H9 (cell line): ENCODE results near the gene SYNE3. TPM values are rescaled to one million over a fixed set of nuclear protein-coding genes. Genes with fewer than 3 reads are reported as not detected.

Experiments
- DNase-seq: peaks from one replicate; pipeline ENCODE4 v3.0.0-alpha.2; 2017
- H2AFZ ChIP-seq: one replicate; pipeline ENCODE4 v1.6.1; 2013; ENCODE audit warnings: mild to moderate bottlenecking, low read length, control low read depth, moderate library complexity
- H2AK5ac ChIP-seq: 2 replicates; pipeline ENCODE4 v1.6.1; 2013; ENCODE audit warnings: low read length, control low read depth, mixed read lengths; ENCODE audit not compliant: insufficient read length
- H2BK120ac ChIP-seq: one replicate; pipeline ENCODE4 v1.6.1; 2013; ENCODE audit warnings: low read depth, mild to moderate bottlenecking, low read length, control low read depth, inconsistent platforms; ENCODE audit not compliant: poor library complexity, severe bottlenecking
- H2BK12ac ChIP-seq: 2 replicates; pipeline ENCODE4 v1.6.1; 2013; ENCODE audit warnings: low read length, control low read depth, mixed read lengths, low read depth; ENCODE audit not compliant: insufficient read length
- H2BK15ac ChIP-seq: 2 replicates; pipeline ENCODE4 v1.6.1; 2013; ENCODE audit warnings: low read depth, low read length, control low read depth
- H2BK20ac ChIP-seq: one replicate; pipeline ENCODE4 v1.6.1; 2013; ENCODE audit warnings: low read depth, mild to moderate bottlenecking, low read length, control low read depth, inconsistent platforms; ENCODE audit not compliant: poor library complexity, severe bottlenecking
- H2BK5ac ChIP-seq: 2 replicates; pipeline ENCODE4 v1.6.1; 2013; ENCODE audit warnings: low read length, control low read depth, mixed read lengths; ENCODE audit not compliant: insufficient read length
- H3K14ac ChIP-seq: 2 replicates; pipeline ENCODE4 v1.6.1; 2013; ENCODE audit warnings: low read length, control low read depth; ENCODE audit not compliant: insufficient read depth
- H3K18ac ChIP-seq: 2 replicates; pipeline ENCODE4 v1.6.1; 2013; ENCODE audit warnings: low read depth, mild to moderate bottlenecking, mixed read lengths, low read length, control low read depth; ENCODE audit not compliant: insufficient read length
- H3K23ac ChIP-seq: 2 replicates; pipeline ENCODE4 v1.6.1; 2013; ENCODE audit warnings: low read length, control low read depth, mixed read lengths, low read depth; ENCODE audit not compliant: insufficient read length
- H3K23me2 ChIP-seq: 2 replicates; pipeline ENCODE4 v1.6.1; 2013; ENCODE audit warnings: low read depth, mild to moderate bottlenecking, mixed read lengths, low read length, control low read depth; ENCODE audit not compliant: insufficient read length, poor library complexity, severe bottlenecking
- H3K27ac ChIP-seq: 2 replicates; pipeline ENCODE4 v1.5.1; 2013; ENCODE audit warnings: low read length, control low read depth, mixed read lengths, low read depth; ENCODE audit not compliant: insufficient read length
- H3K27me3 ChIP-seq: 2 replicates; pipeline ENCODE4 v1.6.1; 2013; ENCODE audit warnings: low read length, control low read depth, inconsistent platforms; ENCODE audit not compliant: insufficient read depth
- H3K4ac ChIP-seq: 2 replicates; pipeline ENCODE4 v1.6.1; 2013; ENCODE audit warnings: low read depth, mild to moderate bottlenecking, control low read depth, inconsistent platforms, low read length, moderate library complexity
- H3K4me1 ChIP-seq: 2 replicates; pipeline ENCODE4 v1.6.1; 2013; ENCODE audit warnings: low read length, control low read depth, inconsistent platforms; ENCODE audit not compliant: insufficient read depth
- H3K4me2 ChIP-seq: 2 replicates; pipeline ENCODE4 v1.6.1; 2013; ENCODE audit warnings: low read length, control low read depth, mixed read lengths; ENCODE audit not compliant: insufficient read length, insufficient read depth
- H3K56ac ChIP-seq: 2 replicates; pipeline ENCODE4 v1.6.1; 2013; ENCODE audit warnings: low read depth, mild to moderate bottlenecking, mixed read lengths, low read length, control low read depth; ENCODE audit not compliant: insufficient read length
- H3K79me1 ChIP-seq: 2 replicates; pipeline ENCODE4 v1.6.1; 2013; ENCODE audit warnings: low read depth, mild to moderate bottlenecking, moderate library complexity, low read length, control low read depth, inconsistent platforms; ENCODE audit not compliant: insufficient read depth, poor library complexity, severe bottlenecking
- H3K79me2 ChIP-seq: 2 replicates; pipeline ENCODE4 v1.6.1; 2013; ENCODE audit warnings: low read length, control low read depth, inconsistent platforms; ENCODE audit not compliant: insufficient read depth
- H3K9ac ChIP-seq: 2 replicates; pipeline ENCODE4 v1.6.1; 2013; ENCODE audit warnings: low read length, control low read depth, mixed read lengths; ENCODE audit not compliant: insufficient read length; ENCODE audit errors: extremely low read depth
- H3K9me3 ChIP-seq: one replicate; pipeline ENCODE4 v1.6.1; 2013; ENCODE audit warnings: low read depth, low read length, inconsistent platforms; ENCODE audit not compliant: control insufficient read depth
- H3T11ph ChIP-seq: one replicate; pipeline ENCODE4 v1.6.1; 2013; ENCODE audit warnings: mild to moderate bottlenecking, low read length, control low read depth, inconsistent platforms
- H4K20me1 ChIP-seq: one replicate; pipeline ENCODE4 v1.6.1; 2013; ENCODE audit not compliant: control insufficient read depth, insufficient read length, insufficient read depth
- H4K5ac ChIP-seq: 2 replicates; pipeline ENCODE4 v1.6.1; 2013; ENCODE audit warnings: low read depth, mild to moderate bottlenecking, mixed read lengths, low read length, control low read depth; ENCODE audit not compliant: insufficient read length
- H4K8ac ChIP-seq: replicated peaks from 2 replicates; pipeline ENCODE4 v1.6.1; 2013; ENCODE audit warnings: low read length, control low read depth, mixed read lengths, low read depth; ENCODE audit not compliant: insufficient read length
- H4K91ac ChIP-seq: 2 replicates; pipeline ENCODE4 v1.6.1; 2013; ENCODE audit warnings: low read depth, mild to moderate bottlenecking, moderate library complexity, mixed read lengths, low read length, control low read depth; ENCODE audit not compliant: insufficient read length
- H3K27ac Mint-ChIP-seq, 3 experiments: 2 replicates in 2 of 3; 3 replicates in 1 of 3; pipeline ENCODE4 v1.8.0; 2020 to 2021; ENCODE audit warnings: mixed read lengths in 3 of 3, mild to moderate bottlenecking in 1 of 3, moderate library complexity in 1 of 3
- H3K27me3 Mint-ChIP-seq: 2 replicates; pipeline ENCODE4 v1.8.0; 2021; ENCODE audit warnings: low read depth, mild to moderate bottlenecking, moderate library complexity, mixed read lengths
- H3K36me3 Mint-ChIP-seq, 3 experiments: 2 replicates in 2 of 3; 3 replicates in 1 of 3; pipeline ENCODE4 v1.8.0; 2020 to 2021; ENCODE audit warnings: low read depth in 3 of 3, mixed read lengths in 3 of 3; ENCODE audit not compliant: insufficient read depth in 1 of 3
- H3K4me1 Mint-ChIP-seq, 2 experiments: 2 replicates each; pipeline ENCODE4 v1.8.0; 2020; ENCODE audit warnings: mixed read lengths in 2 of 2
- H3K4me3 Mint-ChIP-seq, 2 experiments: 2 replicates in 1 of 2; 3 replicates in 1 of 2; pipeline ENCODE4 v1.8.0; 2020 to 2021; ENCODE audit warnings: mild to moderate bottlenecking in 2 of 2, mixed read lengths in 2 of 2, moderate library complexity in 1 of 2
- H3K9me3 Mint-ChIP-seq, 2 experiments: 2 replicates in 1 of 2; 3 replicates in 1 of 2; pipeline ENCODE4 v1.8.0; 2020; ENCODE audit warnings: mild to moderate bottlenecking in 2 of 2, mixed read lengths in 2 of 2, moderate library complexity in 1 of 2
- CTCF ChIP-seq: fragments of 200-600 bp; sonication (generic); conservative IDR thresholded peaks from 3 replicates; pipeline ENCODE4 v1.8.0; 2021; ENCODE audit warnings: antibody characterized with exemption, mild to moderate bottlenecking
- WGBS: extraction: QIAGEN DNeasy Blood & Tissue Kit; methylation state at CpG from one replicate; pipeline ENCODE4 v1.1.7; 2013; ENCODE audit warnings: missing lambda C conversion rate, low lambda C conversion rate, mixed read lengths; ENCODE audit not compliant: insufficient read length; ENCODE audit errors: extremely low coverage; 5-methylcytosine and 5-hydroxymethylcytosine counted together
- total RNA-seq: library from RNA; stranded (reverse); gene quantifications from 2 replicates; pipeline ENCODE4 v1.2.1, GENCODE V29; 2021

The SYNE3 gene
- total RNA-seq, 1 experiment from 2014 or later: 0.11 TPM

DNA sequence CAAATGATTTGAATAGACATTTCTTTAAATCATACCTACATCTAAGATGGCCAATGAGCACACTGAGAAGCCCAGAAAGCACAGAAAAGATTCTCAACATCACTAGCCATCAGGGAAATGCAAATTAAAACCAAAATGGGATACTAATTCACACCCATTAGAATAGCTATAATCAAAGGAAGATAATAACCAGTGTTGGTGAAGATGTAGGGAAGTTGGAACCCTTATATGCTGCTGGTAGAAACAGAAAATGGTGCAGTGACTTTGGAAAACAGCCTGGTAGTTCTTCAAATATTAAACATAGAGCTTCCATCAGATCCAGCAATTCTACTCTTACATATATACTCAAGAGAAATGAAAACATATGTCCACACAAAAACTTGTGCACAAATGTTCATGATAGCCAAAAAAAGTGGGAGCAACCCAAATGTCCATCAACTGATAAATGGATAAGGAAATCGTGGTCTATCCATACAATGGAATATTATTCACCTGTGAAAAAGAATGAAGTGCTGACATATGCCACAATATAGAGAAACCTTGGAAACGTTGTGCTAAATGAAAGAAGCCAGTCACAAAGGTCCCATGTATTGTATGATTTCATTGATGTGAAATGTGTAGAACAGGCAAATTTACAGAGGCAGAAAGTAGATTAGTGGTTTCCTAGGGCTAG, 24.4 kb downstream of the SYNE3 start:
- Mint-ChIP-seq H3K4me1 (peaks cover 2 to 7% of the 10 kb centered on the region in 2 experiments; a peak in 3 of 4 replicates), H3K9me3 (peaks cover 0 to 3% of the 10 kb centered on the region in 2 experiments; a peak in 1 of 5 replicates), H3K27ac (no peak overlapping the region), H3K27me3 (no peaks in the 10 kb centered on the region), H3K36me3 (no peaks in the 10 kb centered on the region), H3K4me3 (no peak overlapping the region)
- no peak overlapping the region for H4K5ac ChIP-seq
- H4K91ac ChIP-seq: no peak overlapping the region
- no peaks in the 10 kb centered on the region for H3K27me3 ChIP-seq
- no peaks in the 10 kb centered on the region for H3K9me3 ChIP-seq
- no peaks in the 10 kb centered on the region for H3K79me1 ChIP-seq
- no peak overlapping the region for H2BK5ac ChIP-seq
- H3K56ac ChIP-seq: no peak overlapping the region
- no peak overlapping the region for H3K23ac ChIP-seq
- H4K8ac ChIP-seq: no peak overlapping the region
- H3K4ac ChIP-seq: no peak overlapping the region
- no peak for DNase-seq
- H3K4me1 ChIP-seq: no peaks in the 10 kb centered on the region
- no peak overlapping the region for H3K27ac ChIP-seq
- no peak overlapping the region for H2AFZ ChIP-seq
- H3K23me2 ChIP-seq: no peaks in the 10 kb centered on the region
- H2BK120ac ChIP-seq: no peak overlapping the region
- H2BK15ac ChIP-seq: no peak overlapping the region
- no peak overlapping the region for H3K4me2 ChIP-seq
- no peak overlapping the region for H2AK5ac ChIP-seq
- no peak overlapping the region for H3T11ph ChIP-seq
- H3K79me2 ChIP-seq: no peaks in the 10 kb centered on the region
- H3K18ac ChIP-seq: no peak overlapping the region
- H2BK12ac ChIP-seq: no peak overlapping the region
- no peak overlapping the region for H3K14ac ChIP-seq
- WGBS: no CpG with 5 or more reads among the region's 2 CpGs
- H2BK20ac ChIP-seq: no peak overlapping the region
- no peak overlapping the region for H3K9ac ChIP-seq
- no peaks in the 10 kb centered on the region for H4K20me1 ChIP-seq
- no peak for TF ChIP-seq CTCF
